NCI-H1417 (cell line): ENCODE measurements around the gene APCDD1.
"Not testable (repeated sequence)": the region's sequence is repeated elsewhere in the genome, so short reads cannot be mapped to it uniquely, and the experiment has no call there.

Experiments
- DNase-seq, 3 experiments: peaks; one replicate each; lab custom pipeline; 2025; lab: John Stamatoyannopoulos, UW

Gene APCDD1

GRCh38 chr18:10525697-10526560 lies 71.5 kb downstream of the APCDD1 start, which contains the start of gene NAPG:
Gene NAPG, plus strand, starts transcription at chr18:10526027. Its CDS starts 76 bp downstream, at chr18:10526103.
- peak; percentile 93 to 96 (median 95) for DNase-seq

GRCh38 chr18:10526561-10526949 lies 72.1 kb downstream of the APCDD1 start:
- DNase-seq = no peak

DNA sequence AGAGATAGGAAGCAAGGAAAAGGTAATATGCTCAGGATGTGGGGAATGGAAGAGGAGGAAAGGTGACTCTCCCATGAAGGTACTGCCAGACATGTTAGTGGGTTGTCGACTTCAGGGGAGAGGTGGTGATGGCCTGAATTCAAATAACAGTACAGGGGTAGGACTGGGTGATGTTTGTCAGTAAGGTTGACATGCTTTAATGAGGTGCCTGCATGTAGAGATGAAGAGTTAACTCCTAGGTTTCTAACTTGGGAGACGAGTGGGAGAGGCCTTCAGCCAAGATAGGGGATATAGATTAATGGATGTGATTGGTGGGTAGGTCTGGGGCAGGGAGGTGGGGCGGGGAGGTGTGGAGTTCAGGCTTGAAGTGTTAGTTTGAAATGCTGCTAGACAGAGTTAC lies 74.0 kb downstream of the APCDD1 start:
- no peak for DNase-seq

DNA sequence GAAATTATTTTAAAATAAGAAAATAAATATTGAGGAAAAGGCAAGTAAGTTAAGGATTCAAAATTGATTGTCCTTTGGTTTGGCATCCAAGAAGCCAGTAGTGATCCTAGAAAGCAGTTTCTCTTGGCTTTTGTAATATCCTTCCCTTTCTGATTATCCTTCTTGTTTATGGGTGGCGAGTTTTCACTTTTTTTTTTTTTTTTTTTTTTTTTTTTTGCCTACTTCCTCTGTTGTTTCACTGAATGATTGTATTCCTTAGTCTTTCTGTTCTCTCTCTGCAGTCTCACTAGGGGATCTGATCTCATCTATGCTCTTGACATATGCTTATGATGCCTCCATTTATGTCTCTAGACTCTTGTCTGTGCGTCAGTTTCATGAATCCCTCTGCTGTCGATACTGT lies 75.6 kb downstream of the APCDD1 start:
- no peak for DNase-seq

DNA sequence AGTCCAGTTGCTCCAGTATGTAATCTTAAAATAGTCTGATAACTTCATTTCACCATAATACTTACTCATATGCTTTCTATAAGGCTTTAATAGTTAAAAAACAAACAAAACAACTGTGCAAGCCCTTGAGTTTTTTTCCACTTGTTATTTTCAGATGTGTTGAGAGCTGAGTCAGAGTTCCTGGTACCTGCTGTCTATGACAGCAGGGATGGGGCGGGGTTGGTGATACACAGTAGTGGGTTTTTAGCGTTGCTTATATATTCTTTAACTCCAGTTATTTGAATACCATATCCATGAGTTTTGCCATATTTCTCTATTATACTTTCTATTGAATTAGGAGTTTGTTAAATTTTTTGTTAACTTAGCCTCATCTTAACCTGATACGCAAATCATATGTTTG lies 76.4 kb downstream of the APCDD1 start:
- DNase-seq = no peak

- no peak for DNase-seq
Observed at GRCh38 chr18:10533111-10533510, 78.7 kb downstream of the APCDD1 start.

- no peak for DNase-seq
Observed at GRCh38 chr18:10536280-10536679, 81.8 kb downstream of the APCDD1 start.

DNA sequence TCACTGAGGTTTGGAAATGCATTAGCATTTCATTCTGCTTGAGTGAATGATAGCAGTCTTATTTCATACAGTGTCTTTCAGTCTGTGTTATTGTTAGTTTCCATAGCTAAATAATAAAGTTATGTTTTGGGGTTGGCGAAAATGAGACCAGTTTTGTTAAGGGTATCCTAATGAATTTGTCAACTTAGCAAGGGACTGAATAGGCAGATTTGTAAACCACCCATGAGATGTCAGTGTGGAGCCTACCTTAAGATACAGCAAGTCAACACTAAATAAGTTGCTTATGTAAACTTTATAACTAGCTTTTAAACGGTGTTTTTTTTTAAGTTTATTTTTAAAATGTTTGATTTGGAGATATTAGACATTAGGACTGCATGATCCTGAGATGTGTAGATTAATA lies 83.3 kb downstream of the APCDD1 start:
- DNase-seq = no peak

- not testable (repeated sequence) for DNase-seq
Observed at GRCh38 chr18:10539124-10539523, 84.7 kb downstream of the APCDD1 start.
